Stimulated activated CD8-positive, alpha-beta memory T cell treated with anti-CD3 and anti-CD28 coated beads, Interleukin-2, amount 100 ng/mL, for 48 hours (primary cell): Measurements from ENCODE around the gene MKI67.
A peak's percentile ranks its signal among the peaks of the same experiment; 100 is the strongest.

ENCODE experiments used
- DNase-seq, 2 donors: peaks; one replicate each; pipeline ENCODE4 v3.0.0-alpha.2; 2020; ENCODE audit warnings: low read depth in 2 of 2

Gene MKI67

GRCh38 chr10:128050936-128051335 lies 75.3 kb downstream of the MKI67 start:
- DNase-seq, result no peak

GRCh38 chr10:128050121-128050516 lies 76.1 kb downstream of the MKI67 start:
- no peak for DNase-seq

- DNase-seq, result no peak
These were observed 76.8 kb downstream of the MKI67 start for GRCh38 chr10:128049226-128050120.

- no peak for DNase-seq
These were observed 77.4 kb downstream of the MKI67 start for GRCh38 chr10:128048819-128049210.

GRCh38 chr10:128047991-128048818 lies 78.0 kb downstream of the MKI67 start:
- no peak for DNase-seq

GRCh38 chr10:128047351-128047750 lies 78.9 kb downstream of the MKI67 start:
- DNase-seq, result peak; percentile 69 to 76

- DNase-seq, result no peak
These were observed 79.3 kb downstream of the MKI67 start for GRCh38 chr10:128046953-128047290.
